RWPE1 (cell line): Measurements from ENCODE around the gene URAD.

Experiments used
- CTCF ChIA-PET: fragments of 350-600 bp; sonication (Branson Sonifier 250); formaldehyde crosslinking; extraction: SDS; loops from one replicate; lab custom pipeline; 2021; lab: Yijun Ruan, JAX
- POLR2A ChIA-PET: fragments of 400-600 bp; formaldehyde crosslinking; extraction: SDS; loops from one replicate; lab custom pipeline; 2020; ENCODE audit warnings: antibody characterized with exemption; ENCODE audit not compliant: low non-redundant PET; lab: Yijun Ruan, JAX
- DNase-seq: peaks from one replicate; pipeline ENCODE4 v3.0.0; 2012; ENCODE audit warnings: low spot score
- H3K27ac ChIP-seq: fragments of 450-650 bp; 2 replicates; pipeline ENCODE4 v1.5.1; 2017
- CTCF ChIP-seq: fragments of 450-650 bp; conservative IDR thresholded peaks from 2 replicates; pipeline ENCODE4 v1.5.1; 2017; ENCODE audit warnings: low read depth, mild to moderate bottlenecking

The URAD gene

GRCh38 chr13:27977476-27978300 is 10.8 kb downstream of the URAD start:
- ChIA-PET POLR2A (no interaction called here), CTCF (no interaction called here)
- no peak for TF ChIP-seq CTCF
- no peak for DNase-seq
- H3K27ac ChIP-seq = no peak overlapping the region

GRCh38 chr13:27976362-27977091 is 12.0 kb downstream of the URAD start:
- no peak overlapping the region for H3K27ac ChIP-seq
- TF ChIP-seq CTCF = no peak
- ChIA-PET CTCF (interaction anchor here (1.2 to 2.0 kb wide), 3 partner anchors 8 to 615 kb away, joined by 4 to 9 read pairs (median 6); no protein-coding TSS in a partner anchor), POLR2A (no interaction called here)
- no peak for DNase-seq

GRCh38 chr13:27975564-27976361 is 12.7 kb downstream of the URAD start:
- ChIA-PET CTCF (interaction anchor here (0.6 to 2.0 kb wide), 4 partner anchors 9 to 614 kb away, joined by 4 to 9 read pairs (median 5); no protein-coding TSS in a partner anchor), POLR2A (no interaction called here)
- H3K27ac ChIP-seq = no peak overlapping the region
- no peak for TF ChIP-seq CTCF
- DNase-seq = no peak

GRCh38 chr13:27973961-27974662 is 14.4 kb downstream of the URAD start:
- CTCF ChIA-PET = interaction anchor here (1.1 kb wide), 1 partner anchor 148 kb away, joined by 3 read pairs; no protein-coding TSS in a partner anchor
- POLR2A ChIA-PET = no interaction called here
- H3K27ac ChIP-seq = no peak overlapping the region
- TF ChIP-seq CTCF = no peak
- DNase-seq = no peak

- TF ChIP-seq CTCF = no peak
- ChIA-PET POLR2A (no interaction called here), CTCF (interaction anchor here (1.1 to 1.3 kb wide), 3 partner anchors 143 to 203 kb away, joined by 3 to 4 read pairs (median 4); no protein-coding TSS in a partner anchor)
- no peak for DNase-seq
- H3K27ac ChIP-seq = no peak overlapping the region
Observed at GRCh38 chr13:27973291-27973690, 15.2 kb downstream of the URAD start.
